ENCODE measurements around the gene TIMP4.

TIMP4 gene

DNA sequence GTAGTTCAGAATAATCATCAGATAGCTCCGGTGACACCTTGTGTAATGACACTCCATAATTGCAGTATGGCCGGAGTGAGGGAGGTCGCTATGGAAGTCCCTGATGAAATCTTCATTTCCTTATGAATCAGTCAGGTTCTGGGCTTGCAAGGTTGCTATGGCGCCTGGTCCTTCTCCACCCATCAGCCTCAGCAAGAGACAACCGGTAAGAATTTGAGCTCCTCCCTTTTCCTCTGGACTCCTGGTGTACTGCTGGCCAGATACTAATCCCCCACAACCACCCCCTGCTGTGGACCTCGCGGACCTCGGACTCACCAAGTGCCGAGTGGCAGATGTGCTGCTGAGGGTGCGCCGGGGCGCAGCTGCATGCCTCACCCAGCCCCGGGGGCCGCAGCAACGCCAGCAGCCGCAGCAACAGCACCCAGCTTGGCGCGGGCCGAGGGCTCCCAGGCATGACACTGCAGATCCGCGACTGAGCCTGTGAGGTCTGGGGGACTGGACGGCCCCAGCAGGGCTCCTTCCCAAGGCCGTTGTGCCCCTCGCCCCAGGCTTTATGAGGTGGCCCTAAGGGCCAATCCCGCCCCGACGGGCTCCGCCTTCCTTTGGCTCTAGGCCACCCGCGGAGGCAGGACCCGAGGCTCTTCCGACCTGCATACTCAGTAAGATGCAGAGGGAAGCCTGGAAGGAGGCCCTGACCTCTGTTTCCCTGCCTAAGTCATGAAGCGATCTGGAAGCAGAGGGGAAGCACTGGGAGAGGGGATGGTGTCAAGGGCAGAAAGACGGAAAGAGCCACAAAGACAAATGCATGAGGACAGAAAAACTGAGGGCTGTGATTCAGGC, at the start of gene TIMP4:
Gene TIMP4, minus strand, starts transcription at position 526 of the 840 bp plus-strand sequence. Its CDS starts 72 bp downstream, at position 454.
- no peak for DNase-seq (ENCODE audit: low read depth in 1 of 2, low spot score in 1 of 2)

DNA sequence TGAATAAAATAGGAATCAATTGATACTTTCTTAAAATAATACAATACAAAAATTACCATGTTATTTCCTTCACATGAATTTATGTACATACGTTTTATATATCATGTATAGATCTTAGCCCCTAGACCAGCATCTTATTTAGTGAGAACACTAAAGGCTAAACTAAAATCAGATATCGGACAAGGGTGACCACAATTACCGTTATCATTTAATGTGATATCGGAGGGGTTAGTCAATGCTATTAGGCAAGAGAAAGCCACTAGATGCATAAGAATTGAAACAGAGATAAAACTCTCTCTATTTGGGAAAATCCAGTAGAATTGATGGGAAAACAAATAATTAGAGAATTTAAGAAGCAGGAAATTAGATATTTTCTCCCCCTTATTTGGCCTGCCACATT, 46.5 kb upstream of the TIMP4 start:
- no peak for DNase-seq (ENCODE audit: low read depth in 1 of 2, low spot score in 1 of 2)

DNA sequence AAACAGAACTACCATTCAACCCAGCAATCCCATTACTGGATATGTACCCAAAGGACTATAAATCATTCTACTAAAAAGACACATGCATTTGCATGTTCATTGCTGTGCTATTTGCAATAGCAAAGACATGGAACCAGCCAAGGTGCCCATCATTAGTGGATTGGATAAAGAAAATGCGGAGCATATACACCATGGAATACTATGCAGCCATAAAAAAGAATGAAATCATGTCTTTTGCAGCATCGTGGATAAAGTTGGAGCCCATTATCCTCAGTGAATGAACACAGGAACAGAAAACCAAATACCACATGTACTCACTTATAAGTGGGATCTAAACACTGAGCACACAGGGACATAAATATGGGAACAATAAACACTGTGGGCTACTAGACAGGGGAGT, 43.1 kb upstream of the TIMP4 start:
- no peak for DNase-seq (ENCODE audit: low read depth in 1 of 2, low spot score in 1 of 2)

DNA sequence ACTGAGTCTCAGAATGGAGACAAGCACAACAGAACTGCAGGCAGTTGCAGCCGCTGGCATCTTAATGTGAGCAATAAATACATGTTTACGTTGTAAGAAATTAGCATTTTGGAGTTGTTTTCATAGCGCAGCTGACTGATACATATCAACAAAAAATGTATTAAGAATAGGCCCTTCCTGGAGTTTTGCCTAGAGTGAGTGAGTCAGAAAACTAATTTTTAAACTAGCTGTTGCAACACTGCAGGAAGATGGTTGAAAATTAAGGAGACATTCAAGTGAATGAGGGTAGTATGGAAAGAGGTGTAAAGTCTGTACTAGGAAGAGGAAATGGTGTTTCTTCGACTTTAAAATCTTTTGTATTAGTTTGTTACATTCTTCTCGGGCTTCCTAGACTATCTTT, 39.6 kb upstream of the TIMP4 start:
- DNase-seq (ENCODE audit: low read depth in 1 of 2, low spot score in 1 of 2), result no peak

DNA sequence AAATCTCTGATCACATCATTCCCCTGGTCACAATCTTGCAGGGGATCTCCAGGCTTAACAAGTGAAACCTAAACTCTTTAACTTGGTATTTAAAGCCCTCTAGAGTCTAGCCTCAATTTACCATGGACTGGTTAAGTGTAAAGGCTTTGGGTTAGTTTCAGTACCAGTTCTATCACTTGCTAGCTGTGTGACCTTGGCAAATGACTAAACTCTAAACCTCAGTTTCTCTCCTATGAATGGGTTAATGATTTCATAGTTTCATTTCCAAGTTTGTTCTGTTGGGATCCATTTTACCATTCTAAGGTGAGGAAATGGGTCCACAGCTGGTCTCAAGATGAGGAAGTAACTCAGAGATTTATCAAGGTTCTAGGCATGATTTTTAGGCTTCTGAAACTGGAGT, 38.8 kb upstream of the TIMP4 start:
- DNase-seq (ENCODE audit: low read depth in 1 of 2, low spot score in 1 of 2), result no peak

DNA sequence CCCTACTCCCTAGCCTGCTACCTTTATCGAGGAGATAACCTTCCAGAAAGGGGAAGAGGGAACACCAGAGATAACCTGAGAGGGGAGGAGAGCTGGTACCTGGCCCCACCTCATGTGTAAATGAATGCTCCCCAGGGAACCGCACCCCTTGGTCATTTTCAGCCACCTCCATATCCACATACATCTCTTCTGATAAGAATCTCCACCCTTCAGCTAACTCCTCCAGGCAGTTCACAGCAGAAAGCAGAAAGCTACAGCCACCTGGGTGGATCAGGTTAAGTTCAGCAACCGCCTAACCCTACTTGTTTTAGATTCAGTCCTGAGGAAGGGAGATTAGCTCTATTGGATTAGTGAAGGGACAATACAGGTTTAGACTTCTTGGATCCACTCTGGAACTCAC, 38.0 kb upstream of the TIMP4 start:
- DNase-seq (ENCODE audit: low read depth in 1 of 2, low spot score in 1 of 2), result no peak

DNA sequence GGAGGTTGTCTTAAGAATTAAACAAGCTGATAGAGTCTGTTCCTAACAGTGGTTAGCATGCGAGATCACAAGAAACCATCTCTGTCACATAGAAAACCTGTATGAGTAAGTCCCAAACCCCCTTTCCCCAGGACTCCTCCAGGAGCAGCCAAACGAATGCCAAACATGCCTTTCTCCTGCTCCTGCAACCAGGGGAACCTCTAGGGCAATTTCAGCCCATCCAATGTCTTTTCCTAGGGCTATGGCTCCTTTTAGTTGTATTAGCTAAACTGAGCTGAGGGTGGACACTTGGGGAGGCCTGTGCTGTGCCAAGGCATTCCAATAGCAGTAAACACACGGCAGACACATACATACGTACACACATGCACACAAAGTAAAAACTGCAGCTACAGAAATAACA, 36.5 kb upstream of the TIMP4 start:
- DNase-seq (ENCODE audit: low read depth in 1 of 2, low spot score in 1 of 2), result no peak

DNA sequence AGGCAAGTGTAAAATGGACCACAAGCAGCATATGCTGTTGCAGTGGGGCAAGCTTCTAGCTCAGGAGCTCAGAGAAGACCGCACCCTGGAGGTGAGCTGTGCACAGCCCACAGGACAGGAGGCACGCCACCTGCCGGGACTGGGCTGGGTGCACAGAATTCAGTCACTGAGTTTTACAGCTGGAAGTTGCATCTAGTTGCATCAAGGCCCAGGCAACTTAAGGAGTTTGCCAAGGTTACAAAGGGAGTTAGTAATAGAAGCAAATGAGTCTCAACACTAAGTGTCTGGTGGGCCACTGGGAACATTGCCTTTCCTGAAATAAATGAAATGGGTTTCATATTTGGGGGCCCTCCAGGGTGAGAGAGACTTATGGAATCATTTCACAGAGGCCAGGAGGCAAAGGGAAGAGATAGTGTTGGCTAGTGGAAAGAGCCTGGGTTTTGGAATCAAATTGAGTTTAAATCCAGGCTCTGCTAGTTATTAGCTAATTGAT, 36.0 kb upstream of the TIMP4 start:
- DNase-seq (ENCODE audit: low read depth in 1 of 2, low spot score in 1 of 2), result no peak

DNA sequence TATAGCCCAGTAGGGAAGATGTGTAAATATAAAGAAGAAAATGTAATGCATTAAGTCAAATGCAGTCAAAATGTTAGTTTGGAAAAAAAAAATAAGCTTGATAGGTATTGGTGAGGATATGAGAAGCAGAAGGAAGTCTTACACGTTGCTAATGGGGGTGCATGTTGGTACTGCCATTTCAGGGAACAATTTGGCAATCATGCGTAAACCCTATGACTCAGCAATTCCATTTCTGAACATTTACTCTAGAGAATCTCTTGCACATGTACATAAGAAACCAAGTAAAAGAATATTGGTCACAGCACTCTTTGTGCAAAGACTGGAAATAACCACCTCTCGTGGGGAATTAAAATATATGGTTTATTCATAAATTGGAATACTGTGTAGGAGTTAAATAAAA, 35.5 kb upstream of the TIMP4 start:
- no peak for DNase-seq (ENCODE audit: low read depth in 1 of 2, low spot score in 1 of 2)

DNA sequence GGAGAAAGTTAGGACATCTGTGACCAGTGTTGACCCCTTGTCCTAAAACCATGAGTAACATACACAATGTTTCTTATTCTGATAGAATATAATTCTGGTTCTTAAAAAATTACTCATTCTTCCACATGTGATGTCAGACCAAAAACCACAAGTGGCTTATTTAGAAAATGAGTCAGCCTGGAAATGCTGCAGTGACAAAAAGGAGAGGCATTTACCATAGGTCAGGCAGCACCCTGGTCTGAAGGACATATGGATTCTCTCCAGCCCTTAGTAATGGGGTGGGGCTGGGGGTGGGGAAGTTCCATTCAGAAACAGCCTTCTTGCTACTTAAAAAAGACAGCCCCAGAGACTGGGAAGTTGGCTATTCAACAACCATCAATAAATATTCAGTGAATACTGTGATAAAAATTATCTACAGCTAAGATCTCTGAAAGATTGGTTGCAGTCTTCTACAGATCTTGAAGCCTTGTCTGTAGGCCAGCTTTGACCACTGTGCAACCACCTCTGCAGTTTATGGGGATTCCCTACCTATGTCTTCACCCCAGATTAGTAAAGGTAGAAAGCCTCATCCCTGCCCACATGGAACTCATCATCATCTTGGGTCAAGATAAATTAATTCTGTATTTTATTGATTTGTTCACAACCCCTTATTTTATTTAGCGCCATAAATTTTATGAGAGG, 34.9 kb upstream of the TIMP4 start:
- DNase-seq (ENCODE audit: low read depth in 1 of 2, low spot score in 1 of 2), result no peak

DNA sequence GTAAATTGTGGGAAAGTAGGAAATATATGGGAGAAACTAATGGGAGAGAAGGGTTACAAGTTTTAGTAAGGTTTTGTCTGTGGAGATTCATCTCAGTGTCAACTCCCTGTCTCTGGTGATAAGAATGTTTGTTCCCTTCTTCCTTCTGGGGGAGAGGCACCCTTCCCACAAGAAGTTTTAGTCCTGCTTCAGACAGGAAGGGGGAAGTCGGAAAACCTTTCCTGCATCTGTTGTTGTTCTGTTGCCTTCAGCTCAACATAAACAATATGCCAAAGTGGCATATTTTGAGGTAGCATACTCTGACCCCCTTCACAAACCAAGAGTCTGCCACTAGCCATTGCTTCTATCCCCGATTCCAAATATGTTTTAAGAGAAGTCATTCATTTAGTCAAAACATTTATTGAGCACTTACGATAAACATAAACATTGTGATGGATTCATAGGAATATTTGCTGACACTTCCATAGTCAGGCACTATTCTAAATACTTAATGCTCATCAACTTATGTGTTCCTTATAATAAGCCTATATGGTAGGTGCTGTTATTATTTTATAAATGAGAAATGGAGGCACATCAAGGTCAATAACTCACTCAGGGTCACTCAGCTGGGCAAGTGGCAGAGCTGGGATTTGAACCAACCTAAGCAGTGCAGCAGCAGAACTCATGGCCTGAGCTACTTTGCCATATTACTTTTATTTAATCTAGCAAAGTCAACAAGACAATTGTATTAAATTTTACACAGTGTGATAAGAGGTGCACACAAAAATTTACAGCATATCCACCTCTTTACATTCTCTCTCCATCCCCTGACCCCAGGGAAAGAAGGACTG, 34.2 kb upstream of the TIMP4 start:
- DNase-seq (ENCODE audit: low read depth in 1 of 2, low spot score in 1 of 2), result no peak

DNA sequence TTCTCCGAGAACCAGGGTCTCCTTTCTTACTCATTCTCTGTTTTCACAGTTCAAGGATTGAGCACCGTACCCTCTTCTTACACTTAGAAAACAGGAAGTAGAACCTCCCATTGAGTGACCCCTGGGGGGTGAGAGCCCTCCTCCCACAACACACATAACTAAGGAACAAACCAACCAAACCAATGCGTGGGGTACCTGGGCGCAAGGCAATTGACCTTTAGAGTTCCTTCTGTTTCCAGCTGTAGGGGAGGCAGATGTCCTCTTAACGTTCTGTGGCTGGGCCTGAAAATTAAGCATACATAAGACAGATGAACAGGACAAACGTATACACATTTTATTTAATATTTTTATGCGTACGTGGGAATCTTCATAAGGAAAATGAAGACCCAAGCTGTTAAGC, 33.5 kb upstream of the TIMP4 start:
- DNase-seq (ENCODE audit: low read depth in 1 of 2, low spot score in 1 of 2), result no peak

DNA sequence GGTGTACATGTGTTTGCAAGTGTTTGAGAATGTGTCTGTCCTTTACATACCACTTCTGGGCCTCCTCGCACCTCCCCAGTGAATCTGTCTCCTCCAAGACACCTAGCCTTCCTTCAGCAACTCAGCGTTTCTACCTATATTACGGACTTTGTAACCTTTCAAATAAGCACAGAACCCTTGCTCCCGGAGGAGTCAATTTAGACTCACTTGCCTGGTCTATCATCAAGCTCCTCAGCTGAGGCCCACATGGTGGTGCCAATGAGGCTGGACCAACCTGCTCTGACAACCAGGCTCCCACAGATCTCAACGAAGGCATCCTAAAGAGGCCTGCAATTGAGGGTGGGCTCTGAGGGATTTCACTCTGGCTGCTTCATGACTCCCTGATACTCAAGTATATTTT, 32.8 kb upstream of the TIMP4 start:
- no peak for DNase-seq (ENCODE audit: low read depth in 1 of 2, low spot score in 1 of 2)

DNA sequence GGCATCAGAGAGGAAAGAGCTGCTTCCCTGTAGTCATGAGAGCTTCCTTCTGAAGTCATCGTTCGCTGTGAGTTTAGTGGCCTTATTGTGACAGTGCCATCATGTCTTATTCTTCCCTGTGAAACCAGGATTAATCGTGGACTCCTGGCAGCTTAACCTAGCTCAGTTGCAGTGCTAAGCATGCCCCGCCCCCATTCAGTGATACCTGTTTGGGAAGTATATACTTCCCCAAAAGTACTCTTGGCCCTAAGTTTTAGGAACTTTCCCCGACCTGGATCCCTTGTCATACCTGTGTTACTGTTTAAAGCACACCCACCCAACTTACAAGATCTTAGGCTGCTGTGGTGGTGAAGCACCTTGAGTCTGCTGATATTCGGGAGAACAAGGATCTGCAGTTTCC, 32.1 kb upstream of the TIMP4 start:
- no peak for DNase-seq (ENCODE audit: low read depth in 1 of 2, low spot score in 1 of 2)

DNA sequence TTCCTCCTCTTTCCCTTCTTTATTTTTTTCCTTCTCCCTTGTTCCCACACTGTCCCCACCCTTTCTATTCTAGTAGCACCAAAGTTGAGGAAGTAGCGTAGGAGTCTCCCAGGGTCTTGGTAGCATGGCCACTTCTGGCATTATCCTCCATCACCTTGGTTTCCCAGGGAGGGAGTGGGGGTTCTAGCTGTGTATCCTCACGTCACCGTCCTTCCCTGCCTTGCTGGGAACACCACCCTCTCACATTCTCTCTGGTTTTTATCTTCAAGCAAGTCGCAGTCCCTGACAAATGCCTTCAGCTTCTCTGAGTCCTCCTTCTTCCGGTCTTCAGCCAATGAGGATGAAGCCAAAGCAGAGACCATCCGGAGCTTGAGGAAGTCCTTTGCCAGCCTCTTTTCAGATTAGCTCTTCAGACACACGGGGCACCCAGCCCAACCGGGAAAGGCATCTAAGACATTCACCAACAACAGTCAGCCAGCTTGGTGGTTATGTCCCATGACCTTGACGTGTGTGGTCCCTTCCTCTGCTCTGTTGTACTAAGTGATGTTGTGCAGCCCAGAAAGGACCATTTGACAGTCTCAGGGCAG, 31.6 kb upstream of the TIMP4 start:
- no peak for DNase-seq (ENCODE audit: low read depth in 1 of 2, low spot score in 1 of 2)

DNA sequence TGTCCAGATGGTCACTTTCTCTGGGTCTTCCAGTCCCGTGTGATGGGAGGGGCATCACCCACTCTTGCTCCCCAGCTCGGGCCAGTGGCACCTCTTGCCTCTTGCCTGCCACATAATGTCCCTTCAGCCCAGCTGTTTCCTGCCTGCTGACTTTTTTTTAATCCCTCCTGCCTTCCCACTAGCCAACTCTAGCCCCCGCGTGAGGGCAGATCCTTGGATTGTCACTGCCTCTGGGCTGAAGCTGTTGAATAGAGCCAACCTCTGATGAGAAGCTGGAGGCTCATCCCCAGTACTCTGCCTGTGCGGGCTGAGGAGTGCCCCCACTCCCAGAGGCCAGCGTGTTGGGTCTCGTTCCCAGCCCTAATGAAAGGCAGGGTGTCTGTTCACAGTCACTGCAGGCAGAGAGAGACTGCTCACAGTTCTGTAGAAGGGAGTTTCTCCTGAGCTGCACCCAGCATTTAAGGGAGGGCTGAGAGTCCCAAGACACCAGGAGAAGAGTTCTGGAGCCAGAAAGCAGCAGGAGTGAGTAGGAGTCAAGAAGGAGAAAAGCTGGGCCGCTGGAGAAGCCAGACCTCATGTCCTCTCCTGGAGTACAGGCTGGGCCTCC, 30.1 kb upstream of the TIMP4 start:
- DNase-seq (ENCODE audit: low read depth in 1 of 2, low spot score in 1 of 2), result no peak

DNA sequence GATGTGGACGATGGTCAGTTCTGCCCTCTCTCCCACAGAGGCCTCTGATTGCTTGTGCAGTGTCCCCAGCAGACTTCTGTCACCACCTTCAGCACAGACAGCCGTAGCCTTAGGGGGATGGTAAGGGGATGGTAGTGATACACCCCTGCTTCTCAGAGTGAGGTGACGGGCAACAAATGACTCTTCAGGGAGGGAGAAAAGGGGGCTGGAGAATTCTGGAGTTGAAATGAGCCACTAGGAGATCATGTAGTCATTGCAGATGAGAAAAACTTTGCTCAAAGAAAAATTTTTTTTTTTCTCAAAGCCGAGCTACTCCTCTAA, 29.6 kb upstream of the TIMP4 start:
- no peak for DNase-seq (ENCODE audit: low read depth in 1 of 2, low spot score in 1 of 2)

DNA sequence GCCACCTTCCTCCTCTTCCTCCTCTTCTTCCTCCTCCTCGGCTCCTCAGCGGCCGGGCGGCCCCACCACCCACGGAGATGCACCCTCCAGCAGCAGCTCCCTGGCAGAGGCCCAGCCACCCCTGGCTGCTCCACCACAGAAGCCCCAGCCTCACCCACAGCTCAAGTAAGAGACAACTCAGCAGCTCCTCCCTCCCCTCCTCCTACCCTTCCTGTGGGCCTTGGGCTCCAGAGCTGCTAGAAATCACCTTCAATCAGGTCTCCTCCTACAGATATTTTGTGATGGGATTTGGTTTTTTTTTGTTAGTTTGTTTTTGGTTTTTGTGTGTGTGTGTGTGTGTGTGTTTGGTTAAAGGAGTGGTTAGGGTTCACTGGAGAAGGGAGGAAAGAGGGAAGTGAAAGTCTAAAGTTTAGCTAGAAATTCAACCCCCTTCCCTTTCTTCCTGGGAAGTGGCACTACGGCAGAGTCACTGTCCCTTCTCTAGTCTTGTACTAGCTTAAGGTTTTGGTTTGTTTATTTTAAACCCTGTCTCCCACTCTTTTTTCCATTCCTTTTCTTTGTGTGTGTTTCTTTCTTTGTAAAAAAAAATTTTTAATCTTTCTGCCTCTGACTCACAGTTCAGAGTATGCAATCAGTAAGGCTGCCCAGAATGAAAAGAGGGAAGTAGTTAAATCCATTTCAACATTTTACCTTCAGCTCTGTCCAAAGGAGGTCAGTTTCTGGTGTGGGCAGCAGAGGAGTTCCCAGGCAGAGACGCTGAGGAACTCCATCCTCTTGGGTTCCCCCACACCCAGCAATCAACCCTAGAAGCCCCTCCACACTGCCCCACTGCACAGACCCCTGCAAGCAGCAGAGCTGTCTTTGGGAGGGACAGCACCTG, 29.0 kb upstream of the TIMP4 start:
- no peak for DNase-seq (ENCODE audit: low read depth in 1 of 2, low spot score in 1 of 2)

DNA sequence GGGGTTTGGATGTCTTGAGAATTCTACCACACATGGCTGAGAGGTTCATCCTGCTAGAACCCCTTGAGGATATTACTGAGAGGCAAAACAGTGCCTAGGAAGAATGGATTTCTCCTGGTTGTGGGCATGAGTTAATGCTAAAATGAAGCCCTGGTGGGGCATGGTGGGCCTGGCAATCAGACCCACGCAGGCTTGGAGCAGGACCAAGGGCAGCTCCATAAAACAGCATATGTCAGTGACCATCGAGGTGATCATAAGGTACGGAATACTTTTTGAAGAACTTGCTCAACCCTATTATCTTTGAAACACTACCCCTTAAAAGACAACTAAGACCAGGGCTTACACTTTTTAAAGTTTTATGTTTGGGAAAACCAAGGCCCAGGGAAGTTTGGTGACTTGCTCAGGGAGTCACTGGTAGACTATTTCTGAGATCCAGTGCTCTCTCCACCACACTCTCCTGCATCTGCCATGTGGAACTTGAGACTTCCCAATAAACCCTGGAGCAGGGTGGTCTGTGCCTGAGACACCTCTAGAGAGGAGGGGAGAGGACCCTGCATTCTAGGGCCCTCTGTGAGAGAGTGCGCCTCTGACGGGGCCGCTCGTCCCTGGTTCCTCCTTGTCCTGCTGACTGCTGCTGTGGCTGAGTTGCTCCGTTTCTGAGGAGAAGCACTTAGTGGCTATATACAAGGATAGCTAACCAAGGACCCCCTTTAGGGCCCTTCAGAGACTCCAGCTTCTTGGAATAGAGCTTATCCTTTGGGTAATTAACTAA, 28.0 kb upstream of the TIMP4 start:
- no peak for DNase-seq (ENCODE audit: low read depth in 1 of 2, low spot score in 1 of 2)

Measured in activated T-helper 1 cell treated with anti-CD3 and anti-CD28 coated beads, Interleukin-2, amount 50 U/mL, for 16 hours (primary cell).